Measurements from ENCODE around the gene SLC15A4.

SLC15A4 gene

GRCh38 chr12:128792398-128792797, 31.4 kb downstream of the SLC15A4 start:
- Histone ChIP-seq H3K27ac (ENCODE audit: low read depth, low read length) (no peak overlapping the region), H3K18ac (ENCODE audit: low read length) (no peak overlapping the region), H3K4me2 (ENCODE audit: low read length) (no peak overlapping the region), H2AK5ac (ENCODE audit: low read length) (no peak overlapping the region), H3K23ac (ENCODE audit: low read length) (no peak overlapping the region), H2BK5ac (ENCODE audit: low read length) (no peak overlapping the region), H2BK15ac (replicated peaks; ENCODE audit: low read depth) (no peak overlapping the region), H3K27me3 (ENCODE audit: insufficient read depth, low read length, poor library complexity) (no peaks in the 10 kb centered on the region), H3K4ac (ENCODE audit: low read depth, low read length) (no peak overlapping the region), H3K4me3 (ENCODE audit: low read length) (no peak overlapping the region), H3K9ac (ENCODE audit: low read length) (no peak overlapping the region), H3K4me1 (ENCODE audit: control insufficient read depth, low read depth, low read length) (no peaks in the 10 kb centered on the region), H2BK120ac (ENCODE audit: low read depth, low read length) (no peak overlapping the region), H3K56ac (ENCODE audit: low read length) (no peak overlapping the region), H4K8ac (ENCODE audit: low read depth, low read length) (no peak overlapping the region), H3K36me3 (ENCODE audit: control insufficient read depth, insufficient read depth, low read length) (peaks cover 20% of the 10 kb centered on the region), H3K79me1 (ENCODE audit: low read length) (peaks cover 8% of the 10 kb centered on the region), H3K79me2 (ENCODE audit: control insufficient read depth, insufficient read depth, low read length) (no peaks in the 10 kb centered on the region), H4K5ac (ENCODE audit: low read length) (no peak overlapping the region)
- WGBS (ENCODE audit: extremely low coverage, insufficient coverage, low lambda C conversion rate), result no CpG with 5 or more reads among the region's 15 CpGs
- no peak for DNase-seq

- no CpG with 5 or more reads among the region's 24 CpGs for WGBS (ENCODE audit: extremely low coverage, insufficient coverage, low lambda C conversion rate)
- Histone ChIP-seq H3K27me3 (ENCODE audit: insufficient read depth, low read length, poor library complexity) (no peaks in the 10 kb centered on the region), H3K79me1 (ENCODE audit: low read length) (peaks cover 6% of the 10 kb centered on the region), H2BK5ac (ENCODE audit: low read length) (no peak overlapping the region), H3K18ac (ENCODE audit: low read length) (no peak overlapping the region), H2BK15ac (replicated peaks; ENCODE audit: low read depth) (no peak overlapping the region), H3K36me3 (ENCODE audit: control insufficient read depth, insufficient read depth, low read length) (peaks cover 16% of the 10 kb centered on the region), H2AK5ac (ENCODE audit: low read length) (no peak overlapping the region), H4K8ac (ENCODE audit: low read depth, low read length) (no peak overlapping the region), H3K9ac (ENCODE audit: low read length) (no peak overlapping the region), H3K4ac (ENCODE audit: low read depth, low read length) (no peak overlapping the region), H3K4me3 (ENCODE audit: low read length) (no peak overlapping the region), H3K56ac (ENCODE audit: low read length) (no peak overlapping the region), H4K5ac (ENCODE audit: low read length) (no peak overlapping the region), H3K79me2 (ENCODE audit: control insufficient read depth, insufficient read depth, low read length) (no peaks in the 10 kb centered on the region), H2BK120ac (ENCODE audit: low read depth, low read length) (no peak overlapping the region), H3K23ac (ENCODE audit: low read length) (no peak overlapping the region), H3K27ac (ENCODE audit: low read depth, low read length) (no peak overlapping the region), H3K4me2 (ENCODE audit: low read length) (no peak overlapping the region), H3K4me1 (ENCODE audit: control insufficient read depth, low read depth, low read length) (no peaks in the 10 kb centered on the region)
- no peak for DNase-seq
Measured at GRCh38 chr12:128791395-128792322, 32.1 kb downstream of the SLC15A4 start.

- H3K18ac ChIP-seq (ENCODE audit: low read length), result no peak overlapping the region
- no peak overlapping the region for H3K9ac ChIP-seq (ENCODE audit: low read length)
- no CpG with 5 or more reads among the region's 15 CpGs for WGBS (ENCODE audit: extremely low coverage, insufficient coverage, low lambda C conversion rate)
- no peak overlapping the region for H2AK5ac ChIP-seq (ENCODE audit: low read length)
- no peaks in the 10 kb centered on the region for H3K4me1 ChIP-seq (ENCODE audit: control insufficient read depth, low read depth, low read length)
- no peak for DNase-seq
- no peaks in the 10 kb centered on the region for H3K79me2 ChIP-seq (ENCODE audit: control insufficient read depth, insufficient read depth, low read length)
- H3K4ac ChIP-seq (ENCODE audit: low read depth, low read length), result no peak overlapping the region
- H2BK120ac ChIP-seq (ENCODE audit: low read depth, low read length), result no peak overlapping the region
- no peak overlapping the region for H2BK15ac ChIP-seq (replicated peaks; ENCODE audit: low read depth)
- H3K23ac ChIP-seq (ENCODE audit: low read length), result no peak overlapping the region
- peaks cover 6% of the 10 kb centered on the region for H3K79me1 ChIP-seq (ENCODE audit: low read length)
- no peak overlapping the region for H4K8ac ChIP-seq (ENCODE audit: low read depth, low read length)
- no peak overlapping the region for H2BK5ac ChIP-seq (ENCODE audit: low read length)
- H3K36me3 ChIP-seq (ENCODE audit: control insufficient read depth, insufficient read depth, low read length), result peaks cover 16% of the 10 kb centered on the region
- H3K4me2 ChIP-seq (ENCODE audit: low read length), result no peak overlapping the region
- no peak overlapping the region for H3K56ac ChIP-seq (ENCODE audit: low read length)
- H3K27me3 ChIP-seq (ENCODE audit: insufficient read depth, low read length, poor library complexity), result no peaks in the 10 kb centered on the region
- H3K4me3 ChIP-seq (ENCODE audit: low read length), result no peak overlapping the region
- no peak overlapping the region for H4K5ac ChIP-seq (ENCODE audit: low read length)
- no peak overlapping the region for H3K27ac ChIP-seq (ENCODE audit: low read depth, low read length)
Measured at GRCh38 chr12:128790653-128791373, 32.9 kb downstream of the SLC15A4 start.

GRCh38 chr12:128790221-128790620, 33.5 kb downstream of the SLC15A4 start:
- H2AK5ac ChIP-seq (ENCODE audit: low read length), result no peak overlapping the region
- H3K27me3 ChIP-seq (ENCODE audit: insufficient read depth, low read length, poor library complexity), result no peaks in the 10 kb centered on the region
- H3K36me3 ChIP-seq (ENCODE audit: control insufficient read depth, insufficient read depth, low read length), result peaks cover 13% of the 10 kb centered on the region
- no peak overlapping the region for H4K5ac ChIP-seq (ENCODE audit: low read length)
- H3K9ac ChIP-seq (ENCODE audit: low read length), result no peak overlapping the region
- no CpG with 5 or more reads among the region's 11 CpGs for WGBS (ENCODE audit: extremely low coverage, insufficient coverage, low lambda C conversion rate)
- H2BK5ac ChIP-seq (ENCODE audit: low read length), result no peak overlapping the region
- no peak for DNase-seq
- H3K4me3 ChIP-seq (ENCODE audit: low read length), result no peak overlapping the region
- H3K79me1 ChIP-seq (ENCODE audit: low read length), result peaks cover 3% of the 10 kb centered on the region
- H2BK120ac ChIP-seq (ENCODE audit: low read depth, low read length), result no peak overlapping the region
- H3K56ac ChIP-seq (ENCODE audit: low read length), result no peak overlapping the region
- H3K4ac ChIP-seq (ENCODE audit: low read depth, low read length), result no peak overlapping the region
- H2BK15ac ChIP-seq (replicated peaks; ENCODE audit: low read depth), result no peak overlapping the region
- H4K8ac ChIP-seq (ENCODE audit: low read depth, low read length), result no peak overlapping the region
- no peaks in the 10 kb centered on the region for H3K4me1 ChIP-seq (ENCODE audit: control insufficient read depth, low read depth, low read length)
- H3K4me2 ChIP-seq (ENCODE audit: low read length), result no peak overlapping the region
- no peak overlapping the region for H3K23ac ChIP-seq (ENCODE audit: low read length)
- H3K79me2 ChIP-seq (ENCODE audit: control insufficient read depth, insufficient read depth, low read length), result no peaks in the 10 kb centered on the region
- no peak overlapping the region for H3K18ac ChIP-seq (ENCODE audit: low read length)
- no peak overlapping the region for H3K27ac ChIP-seq (ENCODE audit: low read depth, low read length)

DNA sequence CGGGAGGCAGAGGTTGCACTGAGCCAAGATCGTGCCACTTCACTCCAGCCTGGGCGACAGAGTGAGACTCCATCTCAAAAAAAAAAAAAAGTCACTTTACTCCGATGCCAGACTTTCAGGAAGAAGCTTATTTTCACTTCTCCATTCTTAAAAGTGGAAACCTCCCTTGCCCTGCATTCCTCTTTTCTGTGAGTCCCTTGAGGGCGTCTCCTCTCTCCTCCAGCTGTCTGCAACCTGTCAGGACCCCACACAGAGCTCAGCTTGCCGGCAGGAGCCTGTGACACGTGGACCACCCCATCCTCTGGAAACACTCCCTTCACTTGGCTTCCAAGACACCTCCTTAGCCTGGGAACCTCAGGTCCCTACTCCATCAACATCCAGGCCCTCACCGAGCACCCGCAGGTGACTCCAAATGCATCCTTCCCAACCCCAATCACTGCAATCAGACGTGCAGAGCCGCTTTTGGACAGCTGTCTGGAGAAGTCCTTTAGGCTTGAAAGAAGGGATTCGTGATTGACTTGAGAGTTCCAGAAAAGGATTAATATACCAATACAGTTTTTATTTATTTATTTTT, 34.3 kb downstream of the SLC15A4 start:
- no peak overlapping the region for H4K8ac ChIP-seq (ENCODE audit: low read depth, low read length)
- H2AK5ac ChIP-seq (ENCODE audit: low read length), result no peak overlapping the region
- H2BK15ac ChIP-seq (replicated peaks; ENCODE audit: low read depth), result no peak overlapping the region
- H3K4me1 ChIP-seq (ENCODE audit: control insufficient read depth, low read depth, low read length), result no peaks in the 10 kb centered on the region
- no peak overlapping the region for H3K4me3 ChIP-seq (ENCODE audit: low read length)
- no peak overlapping the region for H3K4ac ChIP-seq (ENCODE audit: low read depth, low read length)
- no peak overlapping the region for H3K18ac ChIP-seq (ENCODE audit: low read length)
- no peak overlapping the region for H2BK120ac ChIP-seq (ENCODE audit: low read depth, low read length)
- DNase-seq, result no peak
- H4K5ac ChIP-seq (ENCODE audit: low read length), result no peak overlapping the region
- no peak overlapping the region for H3K23ac ChIP-seq (ENCODE audit: low read length)
- H3K9ac ChIP-seq (ENCODE audit: low read length), result no peak overlapping the region
- no CpG with 5 or more reads among the region's 12 CpGs for WGBS (ENCODE audit: extremely low coverage, insufficient coverage, low lambda C conversion rate)
- H2BK5ac ChIP-seq (ENCODE audit: low read length), result no peak overlapping the region
- no peaks in the 10 kb centered on the region for H3K27me3 ChIP-seq (ENCODE audit: insufficient read depth, low read length, poor library complexity)
- H3K4me2 ChIP-seq (ENCODE audit: low read length), result no peak overlapping the region
- H3K79me1 ChIP-seq (ENCODE audit: low read length), result no peaks in the 10 kb centered on the region
- no peak overlapping the region for H3K56ac ChIP-seq (ENCODE audit: low read length)
- no peaks in the 10 kb centered on the region for H3K79me2 ChIP-seq (ENCODE audit: control insufficient read depth, insufficient read depth, low read length)
- H3K27ac ChIP-seq (ENCODE audit: low read depth, low read length), result no peak overlapping the region
- H3K36me3 ChIP-seq (ENCODE audit: control insufficient read depth, insufficient read depth, low read length), result peaks cover 9% of the 10 kb centered on the region
